Putamen (tissue), 1 donor: Measurements from ENCODE around the gene CREB3L1.
"Not testable (repeated sequence)": the region's sequence is repeated elsewhere in the genome, so short reads cannot be mapped to it uniquely, and the experiment has no call there.

Experiments used
- DNase-seq: peaks from one replicate; pipeline ENCODE4 v3.0.0-alpha.2; 2016; ENCODE audit warnings: low spot score

Gene CREB3L1

GRCh38 chr11:46296528-46297448 lies 19.3 kb downstream of the CREB3L1 start:
- DNase-seq: no peak

GRCh38 chr11:46298699-46299433 lies 21.4 kb downstream of the CREB3L1 start:
- peak; percentile 51 for DNase-seq

- no peak for DNase-seq
Measured at GRCh38 chr11:46299451-46299961, 22.0 kb downstream of the CREB3L1 start.

- no peak for DNase-seq
Measured at GRCh38 chr11:46300270-46300669, 22.8 kb downstream of the CREB3L1 start.

GRCh38 chr11:46302866-46303265 lies 25.4 kb downstream of the CREB3L1 start:
- DNase-seq: no peak

GRCh38 chr11:46304036-46304435 lies 26.6 kb downstream of the CREB3L1 start:
- not testable (repeated sequence) for DNase-seq

- no peak for DNase-seq
Measured at GRCh38 chr11:46304605-46305179, 27.2 kb downstream of the CREB3L1 start.

- no peak for DNase-seq
Measured at GRCh38 chr11:46305295-46305694, 27.8 kb downstream of the CREB3L1 start.

GRCh38 chr11:46306296-46306853 lies 28.9 kb downstream of the CREB3L1 start:
- no peak for DNase-seq

GRCh38 chr11:46307369-46307768 lies 29.9 kb downstream of the CREB3L1 start:
- DNase-seq: no peak

- DNase-seq: no peak
Measured at GRCh38 chr11:46307785-46308341, 30.4 kb downstream of the CREB3L1 start.

GRCh38 chr11:46308631-46309419 lies 31.4 kb downstream of the CREB3L1 start:
- no peak for DNase-seq

- DNase-seq: no peak
Measured at GRCh38 chr11:46309814-46310259, 32.4 kb downstream of the CREB3L1 start.

GRCh38 chr11:46315033-46315738 lies 37.7 kb downstream of the CREB3L1 start:
- DNase-seq: no peak

GRCh38 chr11:46315783-46316563 lies 38.5 kb downstream of the CREB3L1 start:
- DNase-seq: no peak

GRCh38 chr11:46319074-46319453 lies 41.6 kb downstream of the CREB3L1 start:
- DNase-seq: no peak

- no peak for DNase-seq
Measured at GRCh38 chr11:46321757-46322156, 44.3 kb downstream of the CREB3L1 start.

- no peak for DNase-seq
Measured at GRCh38 chr11:46322759-46323158, 45.3 kb downstream of the CREB3L1 start.

- DNase-seq: no peak
Measured at GRCh38 chr11:46326813-46327416, 49.5 kb downstream of the CREB3L1 start.
